ENCODE measurements around the gene PSMA3.
"Not testable (repeated sequence)": the region's sequence is repeated elsewhere in the genome, so short reads cannot be mapped to it uniquely, and the experiment has no call there.

PSMA3 gene

DNA sequence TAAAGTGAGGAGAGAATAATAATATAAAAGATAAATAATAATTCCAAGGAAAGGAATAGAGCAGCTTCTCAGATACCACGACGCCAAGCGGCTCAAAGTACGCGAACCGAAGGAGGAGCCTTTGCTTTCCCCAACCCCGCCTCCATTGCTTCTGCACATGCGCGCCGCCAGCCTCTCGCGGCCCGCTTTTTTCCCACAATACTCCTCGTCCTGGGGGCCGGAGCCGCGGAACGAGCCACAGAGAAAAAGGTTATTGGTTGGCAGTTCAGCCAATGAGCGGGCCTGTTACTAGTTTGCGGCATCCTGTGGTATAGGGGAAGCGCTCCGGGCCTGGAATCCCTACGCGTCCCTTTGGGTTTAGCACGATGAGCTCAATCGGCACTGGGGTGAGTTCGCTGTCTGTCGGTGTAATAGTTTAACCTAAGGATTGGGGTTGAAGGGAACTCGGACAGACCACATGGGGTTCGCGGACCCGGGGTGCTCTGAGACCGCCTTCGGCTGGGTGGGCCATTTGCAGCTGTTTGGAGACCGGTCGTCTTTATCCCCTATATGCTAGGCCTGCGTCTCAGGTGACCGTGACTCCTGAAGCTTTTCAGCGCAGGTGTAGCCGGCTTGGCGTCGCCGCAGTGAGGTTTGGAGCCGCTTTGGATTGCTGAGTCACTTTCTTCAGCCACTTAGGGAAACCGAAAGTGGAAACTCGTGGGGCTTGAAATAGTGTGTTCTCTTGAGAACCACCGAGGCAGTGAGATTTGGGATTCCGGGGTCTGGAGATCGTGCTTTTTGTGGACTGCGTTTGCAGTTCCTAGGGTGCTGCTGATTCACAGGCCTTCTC is at the start of gene PSMA3:
TSS of gene PSMA3 (plus strand) at position 288 of the 832 bp plus-strand sequence. CDS start at position 366, 78 bp downstream.
- peak; percentile 74 to 99 (median 95) for DNase-seq

DNA sequence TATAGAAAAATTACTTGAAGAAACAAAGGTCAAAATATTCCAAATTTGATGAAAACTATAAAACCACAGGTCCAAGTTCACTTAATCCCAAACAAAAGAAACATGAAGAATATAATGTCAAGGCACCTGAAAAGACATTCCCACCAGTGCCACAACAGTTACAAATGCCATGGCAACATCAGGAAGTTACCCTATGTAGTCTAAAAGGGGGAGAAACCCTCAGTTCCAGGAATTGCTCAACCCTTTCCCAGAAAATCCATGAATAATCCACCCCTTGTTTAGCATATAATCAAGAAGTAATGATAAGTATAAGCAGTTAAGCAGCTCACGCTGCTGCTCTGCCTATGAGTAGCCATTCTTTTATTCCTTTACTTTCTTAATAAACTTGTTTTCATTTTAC is 48.4 kb upstream of the PSMA3 start:
- DNase-seq: no peak

DNA sequence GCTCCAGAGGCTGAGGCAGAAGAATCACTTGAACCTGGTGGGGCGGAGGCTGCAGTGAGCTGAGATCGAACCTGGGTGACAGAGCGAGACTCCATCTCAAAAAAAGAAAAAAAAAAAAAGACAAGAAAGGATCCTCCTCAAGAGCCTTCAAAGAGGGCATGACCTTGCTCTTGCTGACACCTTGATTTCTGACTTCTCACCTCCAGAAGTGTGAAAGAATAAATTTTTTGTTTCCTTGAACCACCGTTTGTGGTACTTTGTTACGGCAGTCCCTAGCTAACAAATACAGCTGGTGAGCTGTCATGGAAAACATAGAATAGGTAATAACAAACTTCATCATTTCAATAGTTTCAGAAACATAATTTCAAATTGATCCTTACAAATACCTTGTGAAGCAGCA is 46.6 kb upstream of the PSMA3 start:
- no peak for DNase-seq

DNA sequence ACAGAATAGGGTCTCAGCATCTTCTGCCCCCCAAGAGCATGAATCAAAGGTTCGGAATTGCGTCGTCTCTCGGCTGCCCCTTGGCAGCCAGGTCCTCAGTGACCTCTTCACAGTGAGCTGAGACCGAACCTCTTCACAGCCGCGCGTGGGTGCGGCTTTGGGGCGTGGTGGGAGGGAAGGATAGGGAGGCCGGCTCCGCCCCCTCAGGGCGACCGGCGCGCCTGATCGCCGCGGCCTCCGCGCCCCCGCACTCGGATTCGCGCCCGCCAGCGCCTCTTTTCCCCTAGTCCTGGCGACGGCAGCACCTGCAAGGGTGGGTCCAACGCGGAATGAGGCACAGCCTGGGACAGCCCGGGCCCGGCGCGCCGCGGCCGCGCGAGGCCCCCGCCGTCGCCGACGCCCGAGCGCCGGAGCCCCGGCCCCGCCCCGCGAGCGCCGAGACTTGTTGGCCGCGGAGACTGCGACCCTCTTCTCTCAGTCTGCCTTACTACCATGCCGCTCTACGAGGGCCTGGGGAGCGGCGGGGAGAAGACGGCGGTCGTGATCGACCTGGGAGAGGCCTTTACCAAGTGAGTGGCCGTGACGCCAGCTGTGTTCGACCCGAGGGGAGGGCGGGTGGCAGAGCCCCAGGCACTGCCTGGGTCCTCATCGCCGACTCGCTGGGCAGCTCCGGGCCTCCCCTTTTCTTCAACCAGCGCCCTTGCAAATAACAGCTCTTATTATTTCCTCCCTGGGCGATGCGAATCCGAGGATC is 44.7 kb upstream of the PSMA3 start, which contains the start of gene ACTR10:
TSS of gene ACTR10 (plus strand) at position 424 of the 754 bp plus-strand sequence. CDS start at position 493, 69 bp downstream.
- DNase-seq: peak in 55 of 56 donors; percentile 19 to 94 (median 70)

DNA sequence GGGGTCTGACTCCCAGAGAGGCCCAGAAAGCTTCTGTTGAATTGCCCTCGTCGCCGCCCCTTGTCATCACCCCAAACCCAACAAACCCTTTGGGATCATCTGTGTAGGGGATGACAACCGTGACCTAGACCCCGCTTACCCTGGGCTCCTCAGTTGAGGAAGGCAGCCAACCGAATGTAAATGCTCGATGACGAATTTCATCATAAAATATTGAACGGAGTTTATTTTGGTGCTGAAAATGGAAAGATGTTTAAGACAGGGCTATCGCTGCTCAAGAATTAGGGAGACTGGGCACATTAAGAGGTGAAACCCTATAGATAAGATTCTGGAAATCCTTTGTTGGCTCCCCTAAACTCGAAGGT is 44.2 kb upstream of the PSMA3 start:
- peak in 2 of 56 donors; percentile 44 to 51 for DNase-seq

DNA sequence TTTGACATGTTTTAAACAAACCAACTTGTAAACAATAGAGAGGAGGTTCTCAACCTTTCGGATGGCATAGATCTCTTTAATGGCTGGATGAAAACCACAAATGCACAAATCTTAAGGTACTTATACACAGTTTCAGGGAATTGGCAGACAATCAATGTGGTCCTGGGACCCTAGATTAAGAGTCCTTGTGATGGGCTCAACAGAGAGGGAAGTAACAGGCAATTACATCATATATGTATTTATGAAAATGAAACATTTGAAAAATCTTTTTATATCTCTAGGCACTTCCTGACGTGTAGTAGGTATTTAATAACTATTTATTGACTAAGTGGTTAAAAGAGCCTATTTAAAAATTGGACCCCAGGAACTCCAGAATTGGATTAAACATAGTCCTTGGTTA is 43.8 kb upstream of the PSMA3 start:
- DNase-seq: no peak

DNA sequence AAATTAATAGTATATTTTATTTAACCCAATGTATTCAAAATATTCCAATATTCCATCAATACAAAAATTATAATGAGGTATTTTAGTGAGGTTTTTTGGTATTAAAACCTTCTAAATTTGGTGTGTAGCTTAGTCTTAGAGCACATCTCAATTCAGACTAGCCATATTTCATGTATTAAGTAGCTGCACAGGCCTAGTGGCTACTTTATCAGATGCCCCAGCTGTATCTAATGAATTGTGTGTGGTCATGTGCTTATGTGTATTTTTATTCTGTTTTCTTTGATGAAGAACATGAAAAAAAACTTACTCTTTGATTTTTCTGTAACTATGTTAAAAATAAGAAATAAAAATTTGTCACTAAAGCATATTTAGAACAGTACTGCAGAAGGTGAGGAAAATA is 31.5 kb upstream of the PSMA3 start:
- no peak for DNase-seq

DNA sequence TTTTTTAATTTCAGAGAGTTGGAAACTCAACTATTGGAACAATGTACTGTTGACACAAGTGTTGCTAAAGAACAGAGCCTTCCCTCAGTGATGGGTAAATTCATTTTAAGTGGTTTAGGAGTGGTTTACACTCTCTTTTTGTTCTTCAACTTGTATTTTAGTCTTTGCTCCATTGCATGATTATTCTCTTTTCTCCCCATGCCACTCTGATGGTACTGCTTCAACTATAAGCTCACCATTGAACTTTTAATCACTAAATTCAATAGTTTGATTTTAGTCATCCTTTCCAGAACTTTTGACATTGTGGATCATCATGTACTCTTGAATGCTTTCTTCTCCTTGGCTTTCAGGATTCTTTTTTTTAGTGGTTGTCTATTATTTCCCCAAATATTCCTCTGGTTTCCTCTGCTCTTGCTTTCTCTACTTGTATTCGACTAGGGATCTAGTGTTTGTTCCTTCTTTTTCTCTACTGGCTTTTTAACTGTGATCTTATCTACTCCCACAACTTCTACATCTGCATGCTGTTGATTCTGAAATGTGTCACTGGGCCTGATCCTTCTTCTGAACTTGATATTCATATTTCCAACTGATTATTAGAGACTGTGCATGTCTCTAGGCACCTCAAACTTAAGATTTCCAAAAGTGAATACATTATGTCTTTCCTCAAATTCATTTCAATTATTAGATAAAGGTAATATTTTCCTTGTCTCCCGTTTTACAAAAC is 29.3 kb upstream of the PSMA3 start:
- DNase-seq: no peak

DNA sequence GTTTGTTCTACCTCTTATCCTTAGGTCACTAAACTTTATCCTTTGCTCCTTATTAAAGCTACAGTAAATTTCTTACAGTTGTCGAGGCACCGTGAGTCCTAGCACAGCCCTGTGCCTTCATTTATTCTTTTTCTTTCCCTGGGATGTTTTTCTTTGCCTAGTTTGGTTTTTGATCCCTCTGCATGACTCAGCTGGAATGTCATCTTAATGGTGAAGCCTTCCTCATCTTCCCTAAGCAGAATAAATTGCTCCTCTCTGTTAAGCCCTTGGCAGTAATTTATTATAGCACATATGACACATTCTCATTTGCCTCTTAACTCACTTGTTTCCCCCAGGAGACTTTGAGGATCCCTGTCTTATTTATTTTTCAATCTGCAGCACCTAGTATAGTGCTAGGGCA is 28.1 kb upstream of the PSMA3 start:
- no peak for DNase-seq

DNA sequence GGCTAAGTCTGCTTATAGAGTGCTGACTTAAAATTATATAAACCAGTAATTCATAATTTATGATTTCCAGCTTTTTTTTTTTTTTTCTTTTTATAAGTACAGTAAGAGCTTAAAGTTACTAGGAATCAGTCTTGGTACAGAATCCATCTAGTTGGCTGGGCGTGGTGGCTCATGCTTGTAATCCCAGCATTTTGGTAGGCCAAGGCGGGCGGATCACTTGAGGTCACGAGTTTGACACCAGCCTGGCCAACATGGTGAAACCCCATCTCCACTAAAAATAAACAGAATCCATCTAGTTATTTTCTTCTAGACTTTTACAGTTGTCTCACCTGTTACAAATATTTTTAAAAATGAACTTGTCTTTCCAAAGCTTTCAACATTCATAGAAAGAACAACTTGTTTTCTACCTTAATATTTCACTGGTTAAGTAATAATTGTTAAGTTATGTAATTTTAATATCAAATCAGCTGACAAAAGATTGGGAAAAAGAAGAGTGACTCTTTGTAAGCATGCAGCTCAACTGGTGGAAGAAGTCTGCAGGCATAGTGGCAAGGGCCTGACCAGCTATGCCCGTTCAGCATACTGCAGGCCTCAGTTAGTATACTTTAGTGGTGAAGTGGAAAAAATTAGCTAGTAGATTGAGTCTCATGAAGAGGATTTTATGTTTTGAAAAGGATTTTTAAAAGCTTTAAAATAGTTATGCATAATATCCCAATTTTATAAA is 17.4 kb upstream of the PSMA3 start:
- no peak for DNase-seq

DNA sequence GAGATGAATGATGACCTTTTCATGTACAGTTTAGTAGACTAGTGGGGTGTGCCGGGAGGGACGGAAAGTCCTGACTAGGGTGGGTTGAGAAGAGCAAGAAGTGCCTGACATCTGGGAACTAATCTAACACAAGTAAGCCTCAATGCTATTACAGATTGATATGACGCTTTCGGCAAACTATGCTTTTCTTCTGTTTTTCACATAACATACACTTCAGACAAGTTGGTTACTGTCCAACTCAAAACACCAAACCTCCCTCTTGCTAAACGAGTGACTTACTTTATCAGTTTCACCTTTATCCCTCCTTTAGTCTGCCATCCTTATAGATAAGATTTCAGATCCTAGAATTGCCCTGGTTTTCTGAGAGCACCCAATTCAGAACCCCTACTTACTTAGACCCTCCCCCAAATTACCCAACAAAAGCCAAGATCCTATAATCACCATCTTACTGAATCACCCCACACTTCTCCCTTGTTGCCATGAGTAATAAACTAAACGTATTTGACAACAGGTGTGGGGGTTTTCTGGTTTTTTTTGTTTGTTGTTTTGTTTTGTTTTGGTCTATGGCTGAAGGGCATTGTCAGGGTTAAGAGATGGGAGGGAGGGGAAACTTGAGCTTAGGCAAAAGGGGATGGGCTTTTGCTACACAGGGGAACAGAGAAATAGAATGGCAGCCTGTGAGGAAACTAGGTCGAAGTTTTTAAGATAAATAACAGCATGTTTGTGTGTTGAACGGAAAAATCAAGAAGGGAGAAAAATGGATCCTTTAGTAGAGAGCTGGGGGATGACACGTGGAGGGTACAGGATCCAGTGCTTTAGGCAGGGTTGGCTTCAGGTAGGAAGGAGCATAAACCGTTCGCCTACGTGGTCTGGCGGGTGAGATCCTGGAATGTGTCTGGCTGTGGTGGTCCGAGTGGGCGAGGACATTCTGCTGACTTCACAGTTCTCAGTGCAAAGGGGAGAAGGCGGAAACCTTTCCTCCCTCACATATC is 6.1 kb upstream of the PSMA3 start:
- DNase-seq: peak in 9 of 56 donors; percentile 1 to 42 (median 4)

DNA sequence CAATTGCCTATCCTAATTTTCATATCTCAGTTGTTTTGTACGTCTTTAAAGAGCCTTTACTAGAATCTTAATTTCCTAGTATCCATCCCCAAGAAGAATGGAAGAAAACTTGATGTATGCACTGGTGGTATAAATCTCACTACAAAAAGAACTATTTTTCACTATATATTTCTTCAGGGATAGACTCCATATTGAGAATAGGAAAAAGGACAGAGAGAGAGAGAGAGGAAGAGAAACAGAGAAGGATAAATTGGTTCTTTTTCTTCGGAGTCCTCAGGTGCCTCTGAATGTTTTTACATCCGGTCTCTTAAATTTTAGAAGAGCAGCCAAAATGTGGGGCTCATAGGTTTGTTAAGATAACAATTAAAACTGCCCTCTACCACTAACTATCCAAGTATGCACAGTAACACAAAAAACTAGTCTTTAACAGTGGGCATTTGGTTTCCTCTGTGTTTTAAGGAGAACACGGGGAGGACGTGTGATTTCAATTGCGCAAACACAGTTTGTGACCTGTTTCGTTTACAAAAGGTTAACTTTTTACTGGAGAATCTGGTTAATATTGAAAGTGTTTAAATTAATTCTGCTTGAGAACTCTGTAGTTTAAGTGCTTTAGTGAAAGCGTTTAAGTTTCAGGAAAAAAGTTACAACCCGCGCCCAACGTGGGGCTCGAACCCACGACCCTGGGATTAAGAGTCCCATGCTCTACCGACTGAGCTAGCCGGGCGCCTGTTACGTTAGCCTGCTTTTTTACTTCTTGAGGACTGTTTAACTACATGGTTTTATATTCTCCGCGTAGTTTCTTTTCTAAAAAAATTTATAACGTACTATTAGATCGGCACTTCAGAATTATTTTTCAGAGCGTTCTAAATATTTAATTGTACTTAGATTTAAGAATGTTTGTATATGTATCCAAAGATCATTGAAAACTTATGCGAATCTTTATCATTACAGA is 5.1 kb upstream of the PSMA3 start:
- DNase-seq: peak in 52 of 56 donors; percentile 5 to 85 (median 44)

DNA sequence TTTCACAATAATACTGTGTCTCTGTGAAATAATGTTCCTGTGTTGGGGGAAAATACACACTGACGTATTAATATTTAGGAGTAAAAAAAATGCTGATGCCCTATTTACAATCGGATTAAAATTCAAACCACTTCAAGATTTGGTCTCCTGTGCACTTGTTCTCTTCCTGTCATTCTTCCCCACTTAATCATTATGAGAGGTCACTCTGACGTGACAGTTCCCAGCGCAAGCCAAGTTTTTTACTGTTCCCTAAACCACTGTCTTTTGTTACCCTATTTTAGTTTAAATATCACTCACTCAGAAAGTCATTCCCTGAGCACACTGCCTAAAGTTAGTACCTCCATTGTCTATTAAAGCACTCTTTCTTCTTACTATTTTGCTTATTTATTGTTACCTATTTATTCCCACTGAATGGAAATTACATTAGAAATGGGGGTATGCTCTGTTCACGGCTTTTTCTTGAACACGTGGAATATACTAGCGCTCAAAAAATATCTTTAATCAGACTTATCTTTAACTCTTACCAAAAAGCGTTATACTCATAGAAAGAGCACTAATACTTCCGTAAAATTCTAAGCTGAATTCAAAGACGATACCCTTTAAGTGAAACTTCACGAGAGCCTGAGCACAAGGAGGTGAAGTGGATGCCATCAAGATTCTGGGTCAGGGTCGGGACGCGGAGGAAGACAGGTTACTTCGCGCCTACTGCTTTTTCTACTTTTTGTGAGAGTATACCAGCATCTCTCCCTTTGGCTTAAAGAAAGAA is 670 bp upstream of the PSMA3 start:
- no peak for DNase-seq

DNA sequence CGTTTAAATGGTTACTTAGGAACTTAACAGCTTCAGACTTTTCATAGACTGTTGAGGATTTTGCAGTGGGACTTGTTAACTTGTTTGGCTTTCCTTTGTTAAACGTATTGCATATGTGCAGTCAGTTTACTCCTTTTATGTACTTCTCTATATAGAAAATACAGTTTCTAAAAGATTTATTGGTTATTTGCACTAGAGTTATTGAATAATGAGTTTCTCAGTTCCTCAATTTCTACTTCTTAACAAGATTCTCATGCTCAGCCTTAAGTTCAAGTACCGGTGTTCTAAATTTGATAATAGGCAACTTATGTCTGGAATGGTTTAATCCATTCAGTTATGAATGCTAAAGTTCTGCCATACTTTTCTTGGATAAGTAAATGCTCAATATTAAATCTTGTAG is 919 bp downstream of the PSMA3 start:
- no peak for DNase-seq

DNA sequence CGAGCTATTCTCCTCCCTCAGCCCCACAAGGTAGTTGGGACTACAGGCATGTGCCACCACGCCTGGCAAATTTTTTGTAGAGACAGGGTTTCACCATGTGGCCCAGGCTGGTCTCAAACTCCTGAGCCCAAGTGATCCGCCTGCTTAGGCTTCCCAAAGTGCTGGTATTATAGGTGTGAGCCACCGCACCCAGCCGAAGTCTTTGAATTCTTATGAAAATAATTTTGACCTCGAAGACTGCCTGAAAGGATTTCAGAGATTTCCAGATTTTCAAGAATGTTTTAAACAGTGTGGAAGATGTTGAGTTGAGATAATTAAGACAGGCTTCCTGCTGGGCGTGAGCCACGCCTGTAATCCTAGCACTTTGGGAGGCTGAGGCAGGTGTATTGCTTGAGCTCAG is 5.0 kb downstream of the PSMA3 start:
- DNase-seq: no peak

DNA sequence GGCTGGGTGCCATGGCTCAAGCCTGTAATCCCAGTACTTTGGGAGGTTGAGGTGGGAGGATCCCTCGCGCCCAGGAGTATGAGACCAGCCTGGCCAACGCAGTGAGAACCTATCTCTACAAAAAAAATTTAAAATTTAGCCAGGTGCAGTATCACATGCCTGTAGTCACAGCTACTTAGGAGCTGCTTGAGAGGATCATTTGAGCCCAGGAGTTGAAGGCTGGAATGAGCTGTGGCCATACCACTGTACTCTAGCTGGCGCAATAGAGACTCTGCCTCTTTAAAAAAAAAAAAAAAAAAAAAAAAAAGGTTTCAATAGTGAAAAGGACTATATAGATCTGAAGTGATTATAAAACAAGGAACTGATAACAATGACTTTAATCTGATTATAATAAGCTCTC is 13.5 kb downstream of the PSMA3 start:
- no peak for DNase-seq

DNA sequence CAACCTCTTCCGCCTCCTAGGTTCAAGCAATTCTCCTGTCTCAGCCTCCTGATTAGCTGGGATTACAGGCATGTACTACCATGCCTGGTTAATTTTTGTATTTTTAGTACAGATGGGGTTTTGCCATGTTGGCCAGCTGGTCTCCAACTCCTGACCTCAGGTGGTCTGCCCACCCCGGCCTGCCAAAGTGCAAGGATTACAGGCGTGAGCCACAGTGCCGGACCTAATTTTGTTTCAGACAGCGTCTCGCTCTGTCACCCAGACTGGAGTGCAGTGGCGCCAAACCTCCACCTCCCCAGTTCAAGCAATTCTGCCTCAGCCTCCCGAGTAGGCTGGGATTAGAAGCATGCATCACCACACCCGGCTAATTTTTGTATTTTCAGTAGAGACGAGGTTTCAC is 17.4 kb downstream of the PSMA3 start:
- DNase-seq: not testable (repeated sequence)

DNA sequence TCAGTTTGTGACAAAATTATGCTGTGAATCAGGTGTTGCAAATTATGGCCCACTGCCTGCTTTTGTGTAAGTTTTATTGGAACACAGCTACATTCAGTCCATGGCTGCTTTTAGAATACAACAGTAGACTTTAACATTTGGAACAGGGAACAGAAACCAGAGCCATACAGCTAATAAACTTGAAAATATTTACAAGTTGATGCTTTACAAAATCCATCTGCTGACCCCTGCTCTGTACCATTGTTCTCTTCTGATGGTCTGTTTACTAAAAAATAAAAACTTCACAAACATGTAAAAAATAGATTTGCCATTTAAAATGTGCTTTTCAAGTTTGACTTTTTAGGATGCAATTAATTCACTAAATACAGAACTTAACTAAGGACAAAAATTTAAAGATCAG is 20.8 kb downstream of the PSMA3 start:
- no peak for DNase-seq
